ENCODE data around the gene FN3K.
"Not testable (repeated sequence)": the region's sequence is repeated elsewhere in the genome, so short reads cannot be mapped to it uniquely, and the experiment has no call there.

The FN3K gene

GRCh38 chr17:82737967-82738877 lies 2.8 kb downstream of the FN3K start:
- DNase-seq, result no peak

DNA sequence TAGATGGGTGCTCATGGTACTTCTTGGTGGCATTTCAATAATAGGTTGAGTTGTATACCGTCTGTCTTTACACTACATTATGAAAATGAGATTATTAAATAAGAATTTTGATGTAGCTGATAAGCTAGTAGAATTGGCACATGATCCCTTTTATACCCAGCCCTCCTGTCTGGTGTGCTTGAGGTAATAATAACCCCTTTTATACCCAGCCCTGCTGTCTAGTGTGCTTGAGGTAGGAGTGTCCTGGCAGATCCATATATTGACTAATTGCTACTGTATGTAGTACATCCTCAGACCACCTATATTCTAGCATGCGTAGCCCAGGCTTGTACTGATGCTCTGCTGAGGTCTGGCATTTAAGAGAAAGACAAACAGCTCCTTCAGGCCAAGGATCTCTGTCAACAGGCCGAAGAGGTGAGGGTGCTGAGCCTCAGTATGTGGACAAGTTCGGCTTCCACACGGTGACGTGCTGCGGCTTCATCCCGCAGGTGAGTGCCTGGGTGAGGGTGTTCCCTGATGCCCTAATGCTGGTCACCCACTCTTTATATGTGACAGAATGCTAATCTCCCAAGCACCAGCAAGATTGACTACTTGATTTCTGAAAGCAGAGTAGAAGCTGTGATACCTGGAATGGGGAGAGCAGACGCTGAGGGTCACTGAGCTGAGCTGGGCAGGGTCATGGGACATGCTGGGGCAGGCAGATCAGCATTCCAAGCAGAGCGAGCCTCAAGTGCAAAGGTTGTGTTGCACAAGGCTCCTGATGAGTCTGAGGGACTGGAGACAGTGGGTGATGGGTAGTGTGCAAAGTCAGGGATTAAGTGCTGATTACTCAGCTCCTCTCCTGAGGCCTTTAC lies 5.7 kb downstream of the FN3K start:
- no peak for DNase-seq

- DNase-seq, result no peak
Measured at GRCh38 chr17:82743344-82744219, 8.2 kb downstream of the FN3K start.

GRCh38 chr17:82744736-82745135 lies 9.3 kb downstream of the FN3K start:
- DNase-seq, result not testable (repeated sequence)

- DNase-seq, result no peak
Measured at GRCh38 chr17:82745524-82745923, 10.1 kb downstream of the FN3K start.

DNA sequence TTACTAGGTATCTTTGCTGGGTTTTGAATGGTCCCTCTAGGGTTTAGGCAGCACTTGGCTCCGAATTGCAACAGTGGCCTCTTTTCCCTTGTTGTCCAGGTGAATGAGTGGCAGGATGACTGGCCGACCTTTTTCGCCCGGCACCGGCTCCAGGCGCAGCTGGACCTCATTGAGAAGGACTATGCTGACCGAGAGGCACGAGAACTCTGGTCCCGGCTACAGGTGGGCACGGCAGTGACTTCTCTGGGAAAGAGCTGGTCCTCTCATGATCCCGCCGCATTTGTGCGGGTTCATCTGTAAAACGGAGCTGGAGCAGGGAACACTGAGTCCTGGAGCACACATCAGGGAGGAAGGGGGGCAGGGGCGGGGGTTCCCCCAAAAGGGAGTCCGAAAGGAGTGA lies 13.3 kb downstream of the FN3K start:
- DNase-seq, result no peak

DNA sequence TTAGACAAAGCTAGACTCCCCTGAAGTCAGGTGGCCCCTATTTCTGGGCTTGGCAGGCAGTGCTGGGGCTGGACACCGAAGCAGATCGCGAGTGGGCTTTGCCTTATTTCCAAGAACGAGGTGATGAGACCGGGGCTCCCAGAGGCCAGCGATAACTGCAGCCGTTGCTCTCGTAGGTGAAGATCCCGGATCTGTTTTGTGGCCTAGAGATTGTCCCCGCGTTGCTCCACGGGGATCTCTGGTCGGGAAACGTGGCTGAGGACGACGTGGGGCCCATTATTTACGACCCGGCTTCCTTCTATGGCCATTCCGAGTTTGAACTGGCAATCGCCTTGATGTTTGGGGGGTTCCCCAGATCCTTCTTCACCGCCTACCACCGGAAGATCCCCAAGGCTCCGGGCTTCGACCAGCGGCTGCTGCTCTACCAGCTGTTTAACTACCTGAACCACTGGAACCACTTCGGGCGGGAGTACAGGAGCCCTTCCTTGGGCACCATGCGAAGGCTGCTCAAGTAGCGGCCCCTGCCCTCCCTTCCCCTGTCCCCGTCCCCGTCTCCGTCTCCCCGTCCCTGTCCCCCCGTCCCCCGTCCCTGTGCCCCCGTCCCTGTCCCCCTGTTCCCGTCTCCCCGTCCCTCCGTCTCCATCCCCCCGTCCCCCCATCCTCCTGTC lies 15.0 kb downstream of the FN3K start:
- DNase-seq, result no peak

GRCh38 chr17:82751171-82751570 lies 15.8 kb downstream of the FN3K start:
- DNase-seq, result no peak

- peak; percentile 74 to 95 for DNase-seq
Measured at GRCh38 chr17:82751571-82752370, 16.4 kb downstream of the FN3K start, which contains the start of gene TBCD. TBCD (plus strand) TSS chr17:82752065; CDS start chr17:82752194, 129 bp downstream.

DNA sequence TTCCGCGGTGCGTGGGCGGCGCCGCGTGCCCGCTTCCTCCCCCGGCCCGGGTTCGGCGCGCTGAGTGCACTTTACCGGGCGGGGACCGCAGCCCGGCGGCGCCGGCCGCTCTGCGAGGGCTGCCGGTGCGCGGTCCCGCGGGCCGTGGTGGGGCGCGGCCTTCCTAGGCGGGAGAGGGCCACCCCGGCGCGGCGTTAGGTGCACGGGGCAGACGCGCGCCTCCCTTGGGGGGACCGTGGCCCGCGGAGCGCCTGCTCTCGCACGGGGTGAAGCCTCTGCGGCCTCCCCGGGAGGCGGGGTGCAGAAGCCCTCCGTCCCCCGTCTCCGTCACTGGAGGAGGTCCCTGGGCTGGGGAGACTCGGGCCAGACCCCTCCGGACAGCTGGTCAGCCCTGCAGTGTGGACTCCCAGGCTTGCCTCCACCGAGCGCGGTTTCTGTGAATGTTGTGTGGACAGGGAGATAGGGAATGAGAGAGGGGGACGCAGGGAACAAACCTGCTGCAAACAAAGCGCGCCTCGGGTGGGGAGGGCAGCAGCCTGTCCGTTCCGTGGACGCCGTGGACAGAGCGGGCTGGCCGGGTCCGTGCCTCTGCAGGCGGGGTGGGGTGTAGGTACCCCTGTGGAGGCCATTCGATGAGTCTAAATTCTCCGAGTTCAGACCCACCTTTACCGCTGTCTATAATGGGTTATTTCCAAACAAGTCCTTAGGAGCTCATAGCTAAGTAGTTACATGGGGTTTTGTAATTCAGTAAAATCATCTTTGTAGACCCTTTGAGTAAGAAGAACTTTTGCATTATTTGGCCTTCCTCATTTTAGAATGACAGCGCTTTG lies 17.2 kb downstream of the FN3K start:
- DNase-seq, result no peak

- no peak for DNase-seq
Measured at GRCh38 chr17:82753201-82753464, 17.7 kb downstream of the FN3K start.

GRCh38 chr17:82754297-82755208 lies 19.1 kb downstream of the FN3K start:
- no peak for DNase-seq

DNA sequence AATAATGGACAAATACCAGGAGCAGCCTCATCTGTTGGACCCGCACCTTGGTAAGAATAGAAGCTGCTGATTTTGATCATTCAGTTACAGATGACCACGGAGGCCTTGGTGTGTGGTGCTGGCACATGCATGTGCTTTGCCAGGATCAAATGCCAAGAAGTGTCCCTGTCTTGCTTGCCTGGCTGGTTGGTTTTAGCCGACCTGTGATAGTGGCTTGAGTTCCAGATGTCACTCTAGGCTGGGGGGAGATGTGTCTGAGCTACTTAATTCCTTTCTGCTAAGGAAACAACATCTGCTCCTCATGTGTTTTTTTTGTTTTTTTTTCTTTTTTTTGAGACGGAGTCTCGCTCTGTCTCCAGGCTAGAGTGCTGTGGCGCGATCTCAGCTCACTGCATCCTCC lies 20.8 kb downstream of the FN3K start:
- no peak for DNase-seq

DNA sequence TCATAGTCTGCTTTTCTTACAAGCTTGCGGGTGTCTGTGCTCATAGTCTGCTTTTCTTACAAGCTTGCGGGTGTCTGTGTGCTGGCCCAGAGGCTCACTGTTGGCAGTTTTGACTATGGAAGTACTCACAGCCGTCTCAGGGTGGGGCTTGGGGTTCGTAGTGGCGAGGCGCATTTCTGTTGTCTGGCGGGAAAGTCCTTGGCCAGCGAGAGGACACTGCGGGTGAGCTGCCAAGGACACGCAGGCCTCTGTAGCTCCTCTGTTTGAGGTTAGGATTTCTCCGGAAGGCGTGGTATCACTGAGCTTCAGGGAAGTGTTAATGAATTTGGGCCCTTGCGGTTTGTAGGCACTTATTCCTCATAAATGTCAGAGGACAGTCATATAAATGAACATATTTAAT lies 30.0 kb downstream of the FN3K start:
- no peak for DNase-seq

DNA sequence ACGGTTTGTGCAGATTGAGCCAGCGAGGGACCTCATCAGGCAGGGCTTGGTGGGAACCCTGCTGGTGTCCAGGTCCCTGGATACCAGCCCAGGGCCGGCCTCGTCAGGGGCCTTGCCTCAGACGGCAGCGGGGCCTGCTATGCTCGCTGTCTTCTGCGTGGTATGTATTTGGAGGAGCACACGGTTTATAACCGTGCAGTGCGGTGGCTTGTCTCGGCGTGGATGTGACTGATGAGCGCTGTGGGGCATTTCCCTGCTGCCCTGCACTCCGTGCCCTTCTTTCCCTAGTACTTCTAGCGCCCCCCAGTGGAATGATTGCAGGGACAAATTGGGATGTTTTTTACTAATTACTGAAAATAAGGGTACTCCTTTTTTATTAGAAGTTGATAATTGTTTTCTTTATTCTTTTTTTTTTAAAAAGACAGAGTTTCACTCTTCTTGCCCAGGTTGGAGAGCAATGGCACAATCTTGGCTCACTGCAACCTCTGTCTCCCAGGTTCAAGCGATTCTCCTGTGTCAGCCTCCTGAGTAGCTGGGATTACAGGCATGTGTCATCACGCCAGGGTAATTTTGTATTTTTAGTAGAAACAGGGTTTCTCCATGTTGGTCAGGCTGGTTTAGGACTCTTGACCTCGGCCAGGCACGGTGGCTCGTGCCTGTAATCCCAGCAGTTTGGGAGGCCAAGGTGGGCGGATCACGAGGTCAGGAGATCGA lies 31.8 kb downstream of the FN3K start:
- no peak for DNase-seq

- DNase-seq, result no peak
Measured at GRCh38 chr17:82769041-82769440, 33.6 kb downstream of the FN3K start.

GRCh38 chr17:82772026-82772425 lies 36.6 kb downstream of the FN3K start:
- no peak for DNase-seq

- DNase-seq, result not testable (repeated sequence)
Measured at GRCh38 chr17:82774456-82774855, 39.0 kb downstream of the FN3K start.
